AG10803 (cell line): ENCODE results near the gene CFH.
"Not testable (repeated sequence)": the region's sequence is repeated elsewhere in the genome, so short reads cannot be mapped to it uniquely, and the experiment has no call there.

Source experiments
- DNase-seq: peaks from one replicate; pipeline ENCODE4 v3.0.0; 2010; ENCODE audit warnings: low read depth
- H3K4me3 ChIP-seq: 2 replicates; pipeline ENCODE4 v1.5.1; 2011; ENCODE audit warnings: mild to moderate bottlenecking, low read length, control low read depth
- CTCF ChIP-seq: conservative IDR thresholded peaks from 2 replicates; pipeline ENCODE4 v1.5.1; 2011; ENCODE audit warnings: mild to moderate bottlenecking, low read length, control low read depth, inconsistent platforms

Gene CFH

GRCh38 chr1:196734460-196734859 is 82.6 kb downstream of the CFH start:
- TF ChIP-seq CTCF: no peak
- no peak for DNase-seq

GRCh38 chr1:196738730-196739129 is 86.9 kb downstream of the CFH start:
- H3K4me3 ChIP-seq: no peak overlapping the region
- no peak for DNase-seq

More at GRCh38 chr1:196734460-196734859, 82.6 kb downstream of the CFH start:
- H3K4me3 ChIP-seq: no peak overlapping the region

GRCh38 chr1:196743244-196743643 is 91.4 kb downstream of the CFH start:
- H3K4me3 ChIP-seq: not testable (repeated sequence)
- DNase-seq: peak; percentile 54

More at GRCh38 chr1:196738730-196739129, 86.9 kb downstream of the CFH start:
- no peak for TF ChIP-seq CTCF

GRCh38 chr1:196765019-196765740 is 113.3 kb downstream of the CFH start:
- not testable (repeated sequence) for H3K4me3 ChIP-seq, DNase-seq

More at GRCh38 chr1:196743244-196743643, 91.4 kb downstream of the CFH start:
- TF ChIP-seq CTCF: peak; percentile 53

GRCh38 chr1:196769823-196770222 is 118.0 kb downstream of the CFH start:
- not testable (repeated sequence) for DNase-seq

DNA sequence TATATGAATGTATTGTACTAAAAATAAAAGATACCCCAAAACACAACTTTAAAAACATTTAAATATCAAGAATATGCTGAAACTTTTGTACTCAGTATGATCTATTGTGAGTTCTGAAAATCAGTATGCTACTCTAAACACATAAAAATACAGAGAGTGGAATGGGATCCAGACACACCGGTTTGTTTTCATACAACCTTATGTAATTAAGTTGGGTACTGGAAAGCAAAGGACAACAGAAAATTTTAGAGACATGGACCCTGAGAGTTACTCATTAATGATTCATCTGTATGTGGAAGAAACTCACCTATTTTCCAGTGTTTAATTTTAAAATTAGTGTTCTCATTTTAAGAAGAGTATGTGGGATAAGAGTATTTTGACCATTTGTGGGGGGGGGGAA is 121.9 kb downstream of the CFH start:
- no peak overlapping the region for H3K4me3 ChIP-seq
- TF ChIP-seq CTCF: no peak
- DNase-seq: no peak

More at GRCh38 chr1:196769823-196770222, 118.0 kb downstream of the CFH start:
- not testable (repeated sequence) for H3K4me3 ChIP-seq

DNA sequence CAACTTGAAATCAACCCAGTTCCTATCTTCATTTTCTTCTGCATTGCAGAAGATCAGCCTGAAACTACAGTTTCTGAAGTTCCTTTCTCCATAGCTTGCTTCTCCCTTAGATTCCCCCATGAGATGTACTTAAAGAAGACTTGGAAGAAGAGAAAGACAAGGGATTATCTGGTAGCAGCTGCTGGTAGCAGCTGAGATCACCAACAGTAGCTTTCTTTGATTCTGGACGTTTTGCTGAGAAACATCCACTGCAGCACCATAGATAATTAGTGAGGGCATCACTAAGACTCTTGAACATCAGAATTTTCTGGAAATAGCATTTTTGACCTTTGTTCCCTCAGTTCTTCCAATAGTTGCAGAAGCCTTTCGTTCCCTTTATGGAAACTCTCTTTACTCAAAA is 122.3 kb downstream of the CFH start:
- no peak for TF ChIP-seq CTCF
- no peak overlapping the region for H3K4me3 ChIP-seq
- DNase-seq: no peak

DNA sequence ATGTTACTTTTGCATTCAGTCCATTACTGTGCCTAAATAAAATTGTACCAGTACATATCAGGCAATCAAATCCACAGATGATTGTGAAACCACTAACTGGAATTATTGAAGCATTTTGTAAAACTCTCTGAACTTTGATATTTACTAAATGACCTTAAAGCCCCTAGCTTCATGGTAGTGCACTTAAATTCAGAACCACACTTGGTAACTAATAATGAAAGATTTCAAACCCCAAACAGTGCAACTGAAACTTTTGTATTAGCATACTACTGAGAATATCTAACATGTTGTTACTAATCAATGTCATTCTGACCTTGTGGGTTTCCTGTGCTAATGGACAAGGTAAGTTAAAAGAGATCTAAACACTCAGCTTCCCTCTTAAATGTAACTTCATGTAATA is 122.8 kb downstream of the CFH start, which contains the start of gene CFHR3:
Gene CFHR3 (plus strand): TSS at position 238 of the 400 bp plus-strand sequence. CDS start 47 bp downstream, at position 285.
- H3K4me3 ChIP-seq: no peak within 1 kb of the TSS
- DNase-seq: no peak
- TF ChIP-seq CTCF: no peak
